Osteoblast (primary cell): Measurements from ENCODE around the gene RARB. TPM values are rescaled to one million over a fixed set of nuclear protein-coding genes. Genes with fewer than 3 reads are reported as not detected.

ENCODE experiments used
- DNase-seq: peaks from one replicate; pipeline ENCODE4 v3.0.0; 2011; ENCODE audit warnings: low spot score, mixed read lengths; ENCODE audit not compliant: insufficient read length; ENCODE audit errors: missing footprints
- H2AFZ ChIP-seq: 2 replicates; pipeline ENCODE4 v1.6.0; 2011; ENCODE audit warnings: mild to moderate bottlenecking, low read length
- H3K27ac ChIP-seq: 2 replicates; pipeline ENCODE4 v1.5.1; 2011; ENCODE audit warnings: mild to moderate bottlenecking, low read depth, low read length, moderate library complexity
- H3K27me3 ChIP-seq: 2 replicates; pipeline ENCODE4 v1.6.0; 2012; ENCODE audit warnings: mild to moderate bottlenecking, control low read depth, inconsistent platforms, low read length, moderate library complexity; ENCODE audit not compliant: insufficient read depth
- H3K36me3 ChIP-seq: 2 replicates; pipeline ENCODE4 v1.5.1; 2011; ENCODE audit warnings: mild to moderate bottlenecking, low read length, control low read depth, moderate library complexity; ENCODE audit not compliant: insufficient read depth
- H3K4me1 ChIP-seq: 2 replicates; pipeline ENCODE4 v1.5.1; 2011; ENCODE audit warnings: mild to moderate bottlenecking, low read length, control low read depth, moderate library complexity; ENCODE audit not compliant: insufficient read depth
- H3K4me2 ChIP-seq: 2 replicates; pipeline ENCODE4 v1.6.0; 2011; ENCODE audit warnings: mild to moderate bottlenecking, low read length; ENCODE audit not compliant: insufficient read depth
- H3K4me3 ChIP-seq: fragments of 200-600 bp; sonication (generic); 3 replicates; pipeline ENCODE4 v1.5.1; 2012; ENCODE audit warnings: mild to moderate bottlenecking, low read length, inconsistent platforms; ENCODE audit not compliant: insufficient read depth
- H3K79me2 ChIP-seq: 2 replicates; pipeline ENCODE4 v1.6.0; 2012; ENCODE audit warnings: mild to moderate bottlenecking, low read length, control low read depth, inconsistent platforms; ENCODE audit not compliant: insufficient read depth
- H3K9me3 ChIP-seq: 2 replicates; pipeline ENCODE4 v1.5.1; 2011; ENCODE audit warnings: low read depth, low read length, control low read depth
- H4K20me1 ChIP-seq: 2 replicates; pipeline ENCODE4 v1.6.0; 2012; ENCODE audit warnings: mild to moderate bottlenecking, low read length, control low read depth; ENCODE audit not compliant: insufficient read depth
- CTCF ChIP-seq: IDR thresholded peaks from 2 replicates; pipeline ENCODE4 v1.5.1; 2011; ENCODE audit warnings: mild to moderate bottlenecking, low read depth, low read length, moderate library complexity; ENCODE audit errors: extremely low read depth
- total RNA-seq: library from RNA; depleted of rRNA; stranded (reverse); fragments of >200 nt; gene quantifications from 2 replicates; pipeline ENCODE4 v1.2.3, GENCODE V29; 2012

The RARB gene
- total RNA-seq, 1 donor: 7.6 TPM

GRCh38 chr3:25558121-25558520 lies 130.1 kb downstream of the RARB start:
- peaks cover 43% of the 10 kb centered on the region for H3K4me1 ChIP-seq
- TF ChIP-seq CTCF: no peak
- H2AFZ ChIP-seq: no peak overlapping the region
- H3K36me3 ChIP-seq: no peaks in the 10 kb centered on the region
- no peaks in the 10 kb centered on the region for H3K79me2 ChIP-seq
- no peak for DNase-seq
- no peaks in the 10 kb centered on the region for H3K9me3 ChIP-seq
- peak overlapping the region; percentile 81 for H3K27ac ChIP-seq
- H4K20me1 ChIP-seq: no peaks in the 10 kb centered on the region
- H3K4me2 ChIP-seq: peak overlapping the region; percentile 54
- no peak overlapping the region for H3K4me3 ChIP-seq
- H3K27me3 ChIP-seq: no peaks in the 10 kb centered on the region

DNA sequence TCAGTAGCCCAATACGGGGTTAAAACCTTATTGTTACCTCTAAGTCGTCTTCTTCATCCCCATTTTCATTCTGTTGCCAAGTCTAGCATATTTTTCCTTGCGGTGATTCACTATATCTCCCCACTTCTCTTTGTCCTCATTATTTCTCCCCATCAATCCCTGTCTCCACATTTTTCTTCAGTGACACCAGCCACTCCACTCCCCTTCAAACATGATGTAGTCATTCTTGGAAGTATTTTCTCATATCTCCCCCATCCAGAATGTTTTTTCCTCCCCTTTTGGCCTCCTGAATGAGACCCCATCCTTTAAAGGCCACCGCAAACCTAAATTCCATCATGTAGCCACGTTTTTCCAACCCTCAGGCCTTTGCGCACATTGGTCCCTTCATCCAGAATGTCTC lies 130.7 kb downstream of the RARB start:
- no peak for DNase-seq
- Histone ChIP-seq H3K79me2 (no peaks in the 10 kb centered on the region), H3K4me2 (peak overlapping the region; percentile 54), H4K20me1 (no peaks in the 10 kb centered on the region), H3K4me3 (no peak overlapping the region), H3K27me3 (no peaks in the 10 kb centered on the region), H3K4me1 (peaks cover 49% of the 10 kb centered on the region), H3K36me3 (no peaks in the 10 kb centered on the region), H2AFZ (no peak overlapping the region), H3K9me3 (no peaks in the 10 kb centered on the region), H3K27ac (peak overlapping the region; percentile 81)
- no peak for TF ChIP-seq CTCF

- Histone ChIP-seq H3K4me2 (no peak overlapping the region), H3K9me3 (no peaks in the 10 kb centered on the region), H3K36me3 (no peaks in the 10 kb centered on the region), H3K27me3 (no peaks in the 10 kb centered on the region), H3K4me3 (no peak overlapping the region), H4K20me1 (no peaks in the 10 kb centered on the region), H3K27ac (no peak overlapping the region), H3K79me2 (no peaks in the 10 kb centered on the region), H2AFZ (no peak overlapping the region), H3K4me1 (peaks cover 19% of the 10 kb centered on the region)
- no peak for DNase-seq
- no peak for TF ChIP-seq CTCF
These were observed 135.5 kb downstream of the RARB start for GRCh38 chr3:25563601-25564000.

- Histone ChIP-seq H3K27ac (no peak overlapping the region), H2AFZ (no peak overlapping the region), H3K79me2 (no peaks in the 10 kb centered on the region), H3K4me1 (peaks cover 14% of the 10 kb centered on the region), H3K9me3 (no peaks in the 10 kb centered on the region), H3K27me3 (no peaks in the 10 kb centered on the region), H3K36me3 (no peaks in the 10 kb centered on the region), H4K20me1 (no peaks in the 10 kb centered on the region), H3K4me3 (no peak overlapping the region), H3K4me2 (no peak overlapping the region)
- DNase-seq: no peak
- TF ChIP-seq CTCF: no peak
These were observed 136.0 kb downstream of the RARB start for GRCh38 chr3:25564075-25564474.
